Measurements from ENCODE around the gene TSPO2. TPM values are rescaled to one million over a fixed set of nuclear protein-coding genes. Genes with fewer than 3 reads are reported as not detected.

Gene TSPO2
- total RNA-seq, 1 donor from 2014 or later: not detected

GRCh38 chr6:41038205-41038604, 4.1 kb upstream of the TSPO2 start:
- intact Hi-C loops (cut with DNase I): no loop called here

GRCh38 chr6:41039060-41039998, 2.9 kb upstream of the TSPO2 start, which contains the start of gene UNC5CL:
TSS of gene UNC5CL (minus strand) at chr6:41039221. CDS start at chr6:41035074, 4,147 bp downstream.
- Histone ChIP-seq H3K36me3 (no peaks in the 10 kb centered on the region), H3K4me1 (no peaks in the 10 kb centered on the region), H3K4me3 (no peak within 1 kb of the TSS), H3K27me3 (no peaks in the 10 kb centered on the region), H3K27ac (no peak within 1 kb of the TSS), H3K9me3 (no peaks in the 10 kb centered on the region)
- DNase-seq (ENCODE audit: extremely low spot score in 2 of 2): no peak
- intact Hi-C loops (cut with DNase I): no loop called here
- TF ChIP-seq POLR2A (IDR thresholded peaks at IDR 0.05): no peak
- TF ChIP-seq POLR2AphosphoS5 (IDR thresholded peaks at IDR 0.05; ENCODE audit: insufficient read depth in 1 of 2, low read depth in 1 of 2): no peak
- no peak for TF ChIP-seq CTCF (IDR thresholded peaks at IDR 0.05)

More at GRCh38 chr6:41038205-41038604, 4.1 kb upstream of the TSPO2 start:
- no peaks in the 10 kb centered on the region for H3K27me3 ChIP-seq
- H3K4me3 ChIP-seq: no peak overlapping the region
- TF ChIP-seq POLR2AphosphoS5 (IDR thresholded peaks at IDR 0.05; ENCODE audit: insufficient read depth in 1 of 2, low read depth in 1 of 2) (no peak), POLR2A (IDR thresholded peaks at IDR 0.05) (no peak), CTCF (IDR thresholded peaks at IDR 0.05) (no peak)
- no peak overlapping the region for H3K27ac ChIP-seq
- no peaks in the 10 kb centered on the region for H3K9me3 ChIP-seq
- DNase-seq (ENCODE audit: extremely low spot score in 2 of 2): no peak
- no peaks in the 10 kb centered on the region for H3K36me3 ChIP-seq
- no peaks in the 10 kb centered on the region for H3K4me1 ChIP-seq

- no peaks in the 10 kb centered on the region for H3K36me3 ChIP-seq
- no peaks in the 10 kb centered on the region for H3K9me3 ChIP-seq
- no peak overlapping the region for H3K27ac ChIP-seq
- H3K4me1 ChIP-seq: no peaks in the 10 kb centered on the region
- intact Hi-C loops (cut with DNase I): no loop called here
- no peak for DNase-seq (ENCODE audit: extremely low spot score in 2 of 2)
- no peak overlapping the region for H3K4me3 ChIP-seq
- TF ChIP-seq POLR2A (IDR thresholded peaks at IDR 0.05) (no peak), CTCF (IDR thresholded peaks at IDR 0.05) (no peak), POLR2AphosphoS5 (IDR thresholded peaks at IDR 0.05; ENCODE audit: insufficient read depth in 1 of 2, low read depth in 1 of 2) (no peak)
- H3K27me3 ChIP-seq: no peaks in the 10 kb centered on the region
These were observed 1.9 kb upstream of the TSPO2 start for GRCh38 chr6:41040101-41040939.

- no peaks in the 10 kb centered on the region for H3K27me3 ChIP-seq
- H3K9me3 ChIP-seq: no peaks in the 10 kb centered on the region
- no peak overlapping the region for H3K4me3 ChIP-seq
- no peaks in the 10 kb centered on the region for H3K4me1 ChIP-seq
- H3K36me3 ChIP-seq: no peaks in the 10 kb centered on the region
- intact Hi-C loops (cut with DNase I): no loop called here
- no peak for DNase-seq (ENCODE audit: extremely low spot score in 2 of 2)
- no peak overlapping the region for H3K27ac ChIP-seq
- TF ChIP-seq POLR2A (IDR thresholded peaks at IDR 0.05): no peak
- no peak for TF ChIP-seq CTCF (IDR thresholded peaks at IDR 0.05)
- TF ChIP-seq POLR2AphosphoS5 (IDR thresholded peaks at IDR 0.05; ENCODE audit: insufficient read depth in 1 of 2, low read depth in 1 of 2): no peak
These were observed 1.2 kb upstream of the TSPO2 start for GRCh38 chr6:41040940-41041536.
